Activated CD8-positive, alpha-beta memory T cell treated with anti-CD3 and anti-CD28 coated beads, Interleukin-2, amount 50 U/mL, for 24 hours (primary cell): Measurements from ENCODE around the gene ATXN1.

Experiments
- DNase-seq: peaks from one replicate; pipeline ENCODE4 v3.0.0-alpha.2; 2020; ENCODE audit errors: extremely low read depth

The ATXN1 gene

DNA sequence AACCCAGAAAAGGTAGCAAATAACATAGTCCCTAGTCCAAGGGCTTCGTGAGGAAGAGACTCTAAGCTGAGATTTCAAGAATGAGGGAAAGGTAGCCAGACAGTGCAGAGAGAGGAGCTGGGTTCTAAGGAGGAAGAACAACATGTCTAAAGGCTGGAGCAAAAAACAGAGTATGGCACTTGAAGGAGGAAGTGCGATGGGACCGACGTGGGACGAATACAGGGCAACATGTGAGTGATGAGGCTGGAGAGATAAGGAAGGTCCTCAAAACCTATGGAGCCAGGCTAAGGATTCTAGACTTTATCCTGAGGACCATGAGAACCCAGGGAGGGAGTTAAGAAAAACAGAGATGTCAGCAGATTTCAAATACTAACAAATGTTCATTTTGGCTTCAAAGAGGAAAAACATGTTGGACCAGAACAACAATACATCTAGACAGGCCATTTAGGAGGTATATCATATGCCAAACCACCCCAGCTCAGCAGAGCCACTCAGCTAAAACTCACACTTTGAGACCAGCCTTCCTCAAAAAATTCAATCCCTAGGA lies 17.5 kb downstream of the ATXN1 start:
- DNase-seq, result no peak

DNA sequence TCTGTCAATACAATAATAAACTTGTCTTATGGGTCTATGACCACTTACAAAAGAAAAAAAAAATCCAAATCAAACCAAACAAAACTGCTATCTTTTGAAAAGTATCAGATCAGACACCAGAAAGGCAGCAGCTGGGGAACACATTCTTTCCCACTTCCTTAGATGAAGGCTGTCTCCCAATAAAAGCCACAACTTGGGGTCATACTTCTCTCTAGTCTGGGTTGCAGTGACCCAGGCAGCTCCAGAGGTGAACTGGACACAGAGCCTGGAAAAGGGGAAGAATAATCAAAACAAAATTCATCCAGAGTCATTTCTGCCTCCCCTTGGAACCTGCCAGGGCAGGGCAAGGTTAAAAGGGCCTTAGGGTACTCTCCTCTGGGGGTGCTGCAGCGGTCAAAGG lies 19.1 kb downstream of the ATXN1 start:
- DNase-seq, result no peak

DNA sequence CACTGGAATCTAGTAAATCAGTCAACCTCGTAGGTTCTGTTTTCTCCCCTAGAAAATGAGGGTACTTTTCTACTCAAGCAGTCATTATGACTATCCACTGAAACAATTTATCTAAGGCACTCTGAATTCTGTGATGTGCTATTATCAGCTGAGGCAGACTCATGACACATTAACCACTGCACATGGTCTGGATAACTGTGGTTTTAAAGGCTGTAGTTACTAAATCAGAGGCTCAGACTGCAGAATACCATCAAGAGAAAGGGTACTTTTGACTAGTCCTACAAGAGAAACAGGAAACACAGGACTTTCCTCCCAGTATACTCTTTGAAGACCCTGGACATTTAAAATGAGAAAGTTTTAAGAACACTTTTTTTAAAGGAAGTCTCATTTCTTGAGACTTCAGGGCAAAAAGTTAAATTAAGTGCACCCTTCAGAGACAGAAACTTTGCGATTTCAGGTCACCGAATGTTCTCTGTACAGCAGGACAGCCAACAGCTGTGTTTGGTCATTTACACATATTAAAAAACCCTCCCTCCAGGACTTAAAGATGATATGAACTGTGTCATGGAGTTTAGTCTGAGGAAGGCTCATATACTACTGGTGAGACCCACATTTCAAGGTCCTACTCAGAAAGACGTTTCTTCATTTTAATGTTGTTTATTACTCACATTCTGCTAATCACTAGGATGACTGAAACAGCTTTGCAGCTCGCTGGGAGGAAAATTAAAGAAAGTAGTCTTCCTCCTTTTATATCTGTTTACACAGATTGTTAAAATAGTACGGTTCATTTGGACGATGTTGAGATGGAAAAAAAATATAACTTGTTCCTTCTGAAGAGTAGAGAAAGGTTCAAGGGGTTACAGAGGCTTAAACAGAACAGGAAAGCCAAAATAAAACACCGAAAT lies 19.9 kb downstream of the ATXN1 start:
- DNase-seq, result no peak

DNA sequence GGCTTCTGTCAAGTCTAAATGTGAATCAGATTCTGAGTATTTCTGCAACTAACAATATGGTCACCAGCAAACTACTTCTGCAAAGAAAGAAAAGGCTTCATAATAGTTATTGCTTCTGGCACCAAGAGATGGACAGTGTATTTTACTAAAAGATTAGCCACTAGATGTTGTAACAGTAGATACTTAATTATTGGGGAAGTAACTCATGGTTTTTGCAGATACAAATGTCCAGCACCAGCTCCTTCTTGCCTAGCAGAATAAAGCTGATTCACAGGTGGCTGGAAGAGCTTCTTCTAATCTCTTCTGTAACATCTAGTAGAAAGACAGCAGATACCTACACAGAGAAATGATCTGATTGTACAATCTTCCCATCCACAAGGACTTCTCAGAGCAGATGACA lies 21.2 kb downstream of the ATXN1 start:
- no peak for DNase-seq

DNA sequence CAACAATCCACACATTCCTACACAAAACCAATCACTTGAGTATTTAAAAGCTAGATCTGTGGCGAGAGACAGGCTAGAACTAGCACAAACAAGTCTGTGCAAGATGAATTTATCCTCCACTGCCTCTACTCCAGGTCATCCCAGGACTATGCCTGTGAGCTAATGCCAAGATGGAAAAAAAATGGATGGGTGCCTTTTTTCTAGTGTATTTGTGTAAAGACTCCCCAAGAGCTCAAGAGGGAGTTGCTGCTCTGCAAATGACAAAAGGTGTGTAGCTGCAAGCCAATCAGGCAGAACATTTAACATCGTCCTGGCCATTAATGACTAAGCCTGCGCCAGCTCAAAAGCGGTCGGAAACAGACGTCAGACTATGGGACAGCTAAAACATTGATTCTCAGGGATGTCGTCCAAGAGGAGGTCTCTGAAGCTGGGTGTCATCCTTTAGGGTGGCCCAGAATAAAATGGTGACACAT lies 21.9 kb downstream of the ATXN1 start:
- no peak for DNase-seq

DNA sequence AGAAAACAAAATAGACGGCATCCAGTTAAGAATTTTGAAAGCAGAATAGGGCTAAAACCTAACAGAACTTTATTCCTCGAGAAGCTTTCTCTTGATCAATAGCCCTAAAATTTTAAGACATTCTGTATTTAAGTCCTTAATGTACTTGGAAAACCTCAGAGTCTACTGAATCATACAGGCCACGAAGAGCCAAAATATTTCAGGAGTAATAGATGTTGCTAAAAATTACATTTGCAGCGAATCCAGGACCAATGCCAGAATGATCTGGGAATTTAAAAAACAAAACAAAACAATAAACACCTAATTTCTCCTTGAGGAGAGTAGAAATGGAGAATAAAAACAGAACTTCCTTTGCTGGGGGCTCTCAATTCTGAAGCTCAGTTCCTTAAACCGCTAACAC lies 23.3 kb downstream of the ATXN1 start:
- no peak for DNase-seq

DNA sequence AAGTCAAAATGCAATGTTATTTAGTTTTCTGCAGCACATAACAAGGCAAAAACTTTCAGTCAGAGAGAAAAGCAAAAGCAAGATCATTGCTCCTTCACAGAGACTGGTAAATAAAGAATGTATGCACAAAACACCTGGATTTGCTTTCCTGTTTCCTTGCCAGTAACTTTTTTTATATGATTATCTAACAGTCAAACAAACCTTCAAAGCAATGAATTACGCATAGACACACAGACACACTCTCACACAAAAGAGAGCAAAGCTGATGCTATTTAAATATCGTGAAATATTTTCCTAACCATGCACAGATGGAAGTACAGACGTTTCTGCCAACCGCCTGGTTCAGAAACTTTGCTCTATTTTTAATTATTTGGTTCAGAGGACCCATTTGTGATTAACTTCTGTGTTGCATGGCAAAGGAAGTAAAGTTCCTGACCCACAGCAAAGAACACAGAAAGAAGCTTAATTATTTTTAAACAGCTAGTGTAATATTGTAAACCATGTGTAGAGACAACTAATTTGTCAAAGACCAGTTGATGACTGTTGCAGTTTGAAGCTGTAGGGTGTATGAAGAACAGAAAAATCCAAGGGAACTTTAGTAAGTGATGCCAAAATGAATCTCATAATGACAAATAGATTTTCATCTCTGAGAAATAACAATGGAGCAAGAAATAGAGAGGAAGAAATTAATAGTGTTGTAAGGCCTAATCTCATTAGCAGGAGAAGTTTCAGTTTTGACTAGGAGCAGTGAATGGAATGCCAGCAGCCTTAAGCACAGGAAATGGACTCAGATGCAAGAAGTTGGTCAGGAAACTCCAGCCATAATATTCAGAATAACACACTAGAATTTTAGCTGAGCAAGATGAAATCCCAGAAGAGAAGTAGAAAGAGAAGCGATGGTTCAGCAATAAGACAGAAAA lies 24.1 kb downstream of the ATXN1 start:
- DNase-seq, result no peak

DNA sequence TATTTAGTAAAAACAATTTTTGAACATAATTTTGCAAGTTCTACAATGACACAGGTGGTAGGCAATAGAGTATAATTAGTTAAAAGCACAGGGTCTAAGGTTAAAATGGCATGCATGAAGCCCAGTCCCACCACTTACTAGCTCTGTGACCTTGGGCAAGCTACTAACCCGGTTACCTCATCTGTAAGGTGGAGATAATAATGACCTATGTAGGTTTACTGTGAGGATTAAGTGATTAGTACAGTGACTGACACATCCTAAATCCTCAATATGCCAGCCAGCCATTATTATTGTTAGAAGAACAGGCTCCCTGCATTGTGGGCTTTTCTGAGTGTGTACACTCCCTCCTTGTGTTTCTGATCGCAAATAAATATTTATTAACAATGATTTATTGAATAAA lies 26.2 kb downstream of the ATXN1 start:
- no peak for DNase-seq

DNA sequence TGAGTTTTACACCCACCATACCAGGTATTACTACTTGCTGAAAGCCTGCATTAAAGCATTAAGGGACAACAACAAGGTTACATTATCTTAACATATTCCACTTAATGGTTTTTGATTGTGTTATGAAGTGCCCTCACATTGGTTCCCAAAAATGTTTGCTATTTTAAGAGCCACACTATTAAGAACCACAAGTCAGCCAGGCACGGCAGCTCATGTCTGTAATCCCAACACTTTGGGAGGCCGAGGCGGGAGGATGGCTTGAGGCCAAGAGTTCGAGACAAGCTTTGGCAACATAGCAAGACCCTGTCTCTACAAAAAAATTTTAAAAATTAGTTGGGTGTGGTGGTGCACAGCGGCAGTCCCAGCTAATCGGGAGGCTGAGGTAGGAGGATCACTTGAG lies 28.2 kb downstream of the ATXN1 start:
- no peak for DNase-seq

DNA sequence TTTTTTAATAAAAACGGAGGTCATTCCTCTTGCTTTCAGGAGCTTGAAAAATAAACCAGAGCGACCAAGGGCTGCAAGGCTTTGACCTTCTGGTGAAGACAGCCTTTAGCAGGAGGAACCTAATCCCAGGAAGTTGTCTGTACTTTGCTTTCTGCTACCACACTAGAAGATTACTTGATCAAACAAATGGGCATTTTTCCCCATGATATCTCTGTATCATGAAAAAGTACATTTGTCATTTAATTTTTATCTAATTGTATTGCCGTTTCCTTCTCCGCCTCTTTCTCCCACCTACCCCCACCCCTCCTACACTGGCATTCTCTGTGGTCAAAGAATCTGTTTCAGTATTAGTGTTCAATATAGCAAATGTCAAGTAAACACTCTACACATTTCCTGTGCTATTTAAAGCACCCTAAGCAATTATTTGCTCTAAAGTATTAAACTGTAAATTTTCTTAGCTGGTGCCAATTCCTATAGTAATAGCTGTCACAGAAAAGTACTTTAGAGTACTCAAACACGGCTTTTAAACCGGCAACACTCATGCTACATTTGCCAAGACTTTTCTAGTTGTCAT lies 29.7 kb downstream of the ATXN1 start:
- no peak for DNase-seq

DNA sequence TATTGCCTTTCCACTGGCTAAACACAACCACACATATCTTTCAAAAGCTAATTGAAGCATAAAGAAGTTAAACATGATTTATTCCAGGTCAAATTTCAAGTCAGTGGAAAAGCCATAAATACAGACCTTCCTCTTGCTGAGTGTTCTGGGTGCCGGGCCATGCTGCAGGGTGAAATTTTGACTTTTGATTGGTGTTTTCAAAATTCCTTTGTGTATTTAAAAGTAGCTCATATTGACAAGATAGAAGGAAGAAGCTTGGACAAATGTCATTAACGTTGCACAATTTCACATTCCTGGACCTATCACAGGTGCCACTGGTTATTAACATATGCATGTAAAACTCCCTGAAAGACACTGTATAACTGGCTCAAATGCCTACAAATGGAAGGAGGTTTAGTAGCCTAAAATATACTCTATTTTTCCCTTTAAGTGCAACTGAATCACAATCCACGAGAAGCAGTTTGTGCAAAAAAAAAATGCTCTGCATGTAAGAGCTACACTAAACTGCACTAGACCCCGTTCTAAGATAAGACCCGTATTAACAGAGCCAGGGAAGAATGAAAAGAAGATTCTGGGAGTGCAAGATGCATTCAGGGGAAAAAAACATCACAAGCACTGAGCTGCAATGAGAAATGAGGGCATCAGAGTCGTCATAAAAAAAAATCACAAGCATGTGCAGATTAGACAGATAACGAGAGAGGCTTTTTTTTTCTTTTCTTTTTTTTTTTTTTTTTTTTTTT lies 30.4 kb downstream of the ATXN1 start:
- no peak for DNase-seq

DNA sequence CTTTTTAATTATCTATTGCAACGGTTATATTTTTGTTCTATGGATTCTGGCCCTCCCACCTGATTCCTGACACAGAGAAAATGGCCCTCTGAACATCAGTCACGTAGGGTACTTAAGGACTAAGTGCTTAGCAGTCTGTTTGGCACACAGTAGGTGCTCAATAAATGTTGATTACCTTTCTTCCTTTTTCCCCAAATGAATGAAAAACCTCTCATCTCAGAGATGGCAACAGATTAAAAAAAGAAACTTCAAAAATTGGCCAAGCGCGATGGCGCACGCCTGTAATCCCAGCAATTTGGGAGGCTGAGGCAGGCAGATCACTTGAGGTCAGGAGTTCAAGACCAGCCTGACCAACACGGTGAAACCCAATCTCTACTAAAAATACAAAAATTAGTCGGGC lies 31.5 kb downstream of the ATXN1 start:
- no peak for DNase-seq

DNA sequence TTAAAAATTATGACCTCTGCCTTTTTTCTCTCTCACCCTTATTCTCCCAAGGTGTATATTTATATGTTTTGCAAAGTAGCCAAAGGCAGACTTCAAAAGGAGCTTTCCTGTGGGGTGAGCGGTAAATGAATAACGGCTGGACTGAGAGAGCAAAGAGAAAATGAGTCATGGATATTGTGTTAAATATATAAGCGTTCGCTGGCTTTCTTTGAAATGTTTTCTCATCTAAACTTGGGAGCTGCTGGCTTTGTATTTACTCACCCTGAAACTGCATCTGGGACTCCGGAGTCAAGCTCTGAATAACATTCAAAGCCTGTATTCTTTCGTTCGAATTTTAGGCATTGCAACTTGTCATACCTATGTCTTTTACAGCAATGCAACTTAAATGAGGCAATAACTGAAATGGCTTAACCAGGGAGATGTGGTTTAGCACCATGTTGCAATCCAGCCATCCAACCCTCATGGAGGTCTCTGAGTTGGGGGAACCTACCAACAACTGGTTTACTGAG lies 32.0 kb downstream of the ATXN1 start:
- DNase-seq, result no peak

DNA sequence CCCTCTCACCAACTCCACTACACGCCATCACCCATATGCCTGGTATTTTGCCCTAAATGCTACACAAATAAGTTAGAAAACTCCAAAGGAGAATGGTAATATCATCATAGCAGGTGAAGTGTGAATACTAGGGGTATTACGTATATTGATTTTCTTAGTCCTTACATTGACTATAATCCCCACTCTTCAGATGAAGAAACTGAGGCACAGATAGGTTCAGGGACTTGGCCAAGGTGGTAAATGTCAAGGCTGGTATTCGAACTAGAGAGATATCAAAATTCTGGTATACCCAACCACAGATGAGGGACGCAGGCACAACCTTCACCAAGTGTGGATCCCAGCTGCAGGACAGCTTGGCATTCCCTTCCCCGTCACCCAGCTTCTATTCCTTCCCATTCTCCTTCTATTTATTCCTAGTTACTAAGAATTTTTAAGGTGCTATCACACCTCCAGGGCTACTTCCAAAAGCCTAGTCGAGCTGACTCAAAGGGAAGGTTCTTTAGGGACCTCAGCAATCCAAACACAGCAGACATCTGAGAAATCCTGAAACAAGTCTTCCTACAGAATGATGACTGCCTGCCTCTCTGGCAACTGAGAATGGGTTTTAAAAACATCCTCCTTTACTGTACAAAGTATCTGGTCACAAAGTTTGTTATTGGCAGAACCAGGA lies 32.6 kb downstream of the ATXN1 start:
- no peak for DNase-seq

DNA sequence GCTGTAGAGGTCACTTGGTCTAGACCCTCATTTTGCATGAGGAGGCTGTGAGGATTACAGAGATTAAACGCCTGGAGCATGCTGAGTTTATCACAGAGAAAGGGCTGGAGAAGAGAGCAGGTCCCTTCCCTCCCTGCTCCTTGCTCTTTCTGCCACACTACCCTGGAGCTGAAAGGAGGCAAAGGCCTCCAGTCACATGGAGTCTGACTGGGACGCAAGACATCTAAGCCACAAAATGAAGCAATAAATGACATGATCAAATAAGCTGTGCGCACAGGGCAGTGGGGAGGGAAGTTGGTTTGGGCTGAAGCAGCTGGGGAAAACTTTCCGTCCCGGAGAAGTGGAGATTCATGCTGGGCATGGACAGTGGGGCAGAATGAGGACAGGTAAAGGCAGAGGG lies 33.3 kb downstream of the ATXN1 start:
- DNase-seq, result no peak

DNA sequence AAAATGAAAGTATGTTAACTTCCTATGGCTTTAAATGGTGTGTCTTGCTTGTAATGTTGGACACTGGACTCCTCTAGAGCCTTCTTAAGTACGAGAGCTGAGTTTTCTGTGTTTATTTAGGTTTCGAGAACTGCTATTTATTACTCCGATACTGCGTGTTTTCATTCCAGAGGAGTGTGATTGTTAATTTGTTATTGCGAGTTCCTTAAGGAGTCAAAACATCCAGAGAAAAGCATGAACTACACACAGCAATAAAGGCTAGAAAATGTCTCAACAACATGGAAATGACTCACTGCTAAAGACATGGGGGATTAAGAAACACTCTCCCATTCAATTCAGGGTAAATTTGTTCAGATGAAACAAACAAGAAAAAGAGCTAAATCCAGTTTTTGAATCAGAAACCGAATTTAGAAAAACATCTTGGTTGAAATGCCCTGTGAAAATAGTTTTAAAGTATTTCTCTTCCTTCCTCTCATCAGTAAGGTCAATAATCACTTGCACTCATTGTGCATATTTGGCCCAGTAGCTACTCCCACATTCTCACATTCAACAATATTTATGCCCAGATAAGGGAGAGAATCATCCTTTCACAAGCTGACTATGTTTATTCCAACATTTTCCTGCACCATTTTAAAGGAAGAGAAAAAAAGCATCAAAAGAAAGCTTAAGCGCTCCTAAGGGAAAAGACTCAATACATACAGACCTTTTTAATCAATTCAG lies 36.0 kb downstream of the ATXN1 start:
- DNase-seq, result no peak

DNA sequence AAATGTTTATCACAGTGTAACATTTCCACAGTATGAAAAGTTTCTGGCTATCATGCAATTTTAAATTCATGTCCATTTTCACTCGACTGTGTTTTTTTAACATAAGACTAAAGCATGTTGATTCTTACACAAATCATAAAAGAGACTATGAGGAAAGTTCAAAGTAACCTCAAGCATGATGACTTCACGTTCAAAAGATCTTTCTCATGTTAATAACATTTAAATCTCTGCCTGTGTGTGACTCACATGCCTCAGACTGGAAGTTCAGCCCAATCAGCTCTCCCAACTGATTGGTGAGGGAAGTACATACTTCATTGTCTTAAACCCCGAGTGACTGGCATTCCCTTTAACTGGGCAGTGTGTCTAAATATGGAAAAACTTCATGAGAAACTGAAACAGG lies 37.4 kb downstream of the ATXN1 start:
- DNase-seq, result no peak

DNA sequence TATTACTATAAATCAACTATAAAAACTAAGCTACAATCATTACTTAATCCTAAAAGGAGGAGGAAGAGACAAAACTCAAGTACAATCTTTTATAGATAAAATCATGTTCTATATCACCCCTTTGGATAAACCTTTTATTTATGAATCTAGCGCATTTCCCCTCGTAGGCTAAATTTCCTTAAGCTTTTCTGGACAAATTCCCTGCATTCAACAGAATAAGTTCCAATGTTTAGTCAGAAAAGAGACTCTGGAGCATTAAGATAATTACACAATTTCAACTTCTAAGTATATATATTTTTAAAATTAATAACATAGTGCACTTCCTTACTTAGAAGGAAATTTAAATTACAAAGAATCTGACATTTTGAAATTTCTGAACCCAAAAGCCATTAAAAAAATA lies 37.9 kb downstream of the ATXN1 start:
- no peak for DNase-seq

DNA sequence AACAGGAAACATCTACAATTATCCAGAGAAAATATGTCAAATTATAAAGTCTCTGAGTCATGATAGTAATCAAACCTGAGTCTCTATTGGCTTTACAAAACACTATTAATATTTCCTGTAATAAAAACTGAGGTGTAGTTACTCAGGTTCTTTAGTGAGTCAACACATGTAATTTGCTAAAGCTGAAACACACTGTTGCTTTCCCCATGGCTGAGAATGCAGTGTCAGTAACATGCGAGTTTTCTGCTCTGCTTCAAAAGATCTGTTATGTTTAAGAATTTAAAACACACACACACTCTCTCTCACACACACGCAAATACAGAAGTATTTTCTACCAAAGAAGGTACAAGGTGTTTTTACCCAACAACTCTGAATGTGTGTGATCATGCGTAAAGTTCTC lies 38.6 kb downstream of the ATXN1 start:
- DNase-seq, result no peak

DNA sequence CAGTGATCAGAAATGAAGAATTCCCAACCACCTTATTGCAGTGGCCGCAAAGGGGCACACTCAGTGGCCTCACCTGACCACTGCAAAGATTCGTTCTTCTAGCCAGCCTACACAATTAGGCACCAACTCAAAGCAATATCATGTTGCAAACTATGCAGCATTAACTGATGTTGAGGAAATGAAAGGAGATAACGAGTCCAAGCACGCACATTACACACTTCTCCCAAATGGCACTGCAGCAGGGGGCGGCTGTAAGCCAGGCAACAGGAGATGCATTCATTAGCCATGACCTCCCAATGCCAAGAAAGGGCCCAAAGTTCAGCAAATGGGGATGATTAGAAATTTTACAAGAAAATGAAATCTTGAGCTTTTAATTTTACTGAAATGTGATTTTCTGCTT lies 39.3 kb downstream of the ATXN1 start:
- no peak for DNase-seq
